RPMI7951 (cell line): ENCODE data around the gene RNF43. TPM values are rescaled to one million over a fixed set of nuclear protein-coding genes. Genes with fewer than 3 reads are reported as not detected.

Experiments
- DNase-seq: peaks from one replicate; pipeline ENCODE4 v3.0.0-alpha.2; 2012; ENCODE audit warnings: low read depth
- total RNA-seq: library from RNA; depleted of rRNA; stranded (reverse); fragments of >200 nt; shearing (Covaris generic); gene quantifications from 2 replicates; pipeline ENCODE4 v1.2.3, GENCODE V29; 2014; rRNA removed

Gene RNF43
- 0.12 TPM in 1 of 2 replicates, not detected in the other for total RNA-seq

DNA sequence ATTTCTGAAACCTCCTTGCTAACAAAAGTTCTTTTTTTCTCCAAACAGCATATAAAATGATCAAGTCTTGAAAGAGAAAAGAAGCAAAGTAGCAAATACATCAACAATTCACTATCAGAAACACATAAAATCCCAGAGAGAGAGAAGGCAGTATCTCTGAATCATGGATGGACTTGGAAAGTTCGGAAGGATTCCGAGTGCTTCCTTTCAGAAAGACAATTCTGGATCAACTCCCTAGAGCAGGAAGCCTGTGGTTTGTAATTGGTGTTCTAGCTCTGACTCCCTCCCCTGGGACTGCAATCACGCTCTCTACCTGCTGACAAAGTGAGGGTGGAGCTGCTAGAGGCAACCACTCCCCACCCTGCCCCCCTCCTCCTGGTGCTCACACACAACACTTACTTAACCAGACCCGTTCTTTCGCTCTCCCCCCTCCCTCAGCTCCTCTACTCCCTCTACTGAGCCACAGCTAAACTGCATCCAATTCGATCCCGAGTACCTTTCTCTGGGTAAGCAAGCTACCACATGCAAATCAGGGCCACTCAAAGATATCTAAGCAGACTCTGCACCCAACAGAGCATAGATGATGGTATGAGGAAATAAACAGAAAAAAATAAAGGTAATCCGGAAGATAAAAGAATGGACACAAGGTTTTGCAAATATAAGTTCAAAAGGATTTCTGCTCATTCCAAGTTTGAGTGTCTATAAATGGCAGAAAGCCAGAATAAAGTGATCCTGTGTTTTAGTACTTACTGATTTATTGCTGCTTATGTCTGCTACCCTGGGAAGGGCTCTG, at the start of gene RNF43:
RNF43 (minus strand) TSS at position 235 of the 793 bp plus-strand sequence. CDS start 1,957 bp downstream, outside the sequence.
- peak; percentile 78 for DNase-seq

DNA sequence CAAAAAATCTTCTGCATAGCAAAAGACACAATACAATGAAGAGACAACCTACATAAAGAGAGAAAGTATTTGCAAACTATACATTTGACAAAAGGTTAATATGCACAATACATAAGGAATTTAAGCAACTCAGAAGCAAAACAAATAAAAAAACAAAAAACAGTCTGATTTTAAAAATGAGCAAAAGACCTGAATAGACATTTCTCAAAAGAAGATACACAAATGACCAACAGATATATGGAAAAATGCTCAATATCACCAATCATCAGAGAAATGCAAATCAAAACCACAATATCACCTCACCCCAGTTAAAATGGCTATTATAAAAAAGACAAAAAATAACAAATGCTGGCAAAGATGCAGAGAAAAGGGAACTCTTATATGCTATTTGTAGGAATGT, 38.2 kb upstream of the RNF43 start:
- no peak for DNase-seq

DNA sequence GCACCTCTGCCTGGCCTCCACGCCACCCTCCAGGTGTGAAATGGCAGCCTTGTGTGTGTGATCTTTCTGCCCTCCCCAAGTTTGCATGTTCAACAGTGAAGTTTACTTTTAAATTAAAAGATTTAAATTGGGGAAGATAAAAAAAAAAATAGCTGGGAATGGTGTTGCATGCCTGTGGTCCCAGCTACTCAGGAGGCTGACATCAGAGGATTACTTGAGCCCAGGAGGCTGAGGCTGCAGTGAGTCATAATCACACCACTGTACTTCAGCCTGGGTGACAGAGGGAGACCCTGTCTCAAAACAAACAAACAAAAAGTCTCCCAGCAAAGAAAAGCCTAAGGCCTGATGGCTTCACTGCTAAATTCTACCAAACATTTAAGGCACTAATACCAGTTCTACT, 35.4 kb upstream of the RNF43 start:
- DNase-seq = peak; percentile 3

DNA sequence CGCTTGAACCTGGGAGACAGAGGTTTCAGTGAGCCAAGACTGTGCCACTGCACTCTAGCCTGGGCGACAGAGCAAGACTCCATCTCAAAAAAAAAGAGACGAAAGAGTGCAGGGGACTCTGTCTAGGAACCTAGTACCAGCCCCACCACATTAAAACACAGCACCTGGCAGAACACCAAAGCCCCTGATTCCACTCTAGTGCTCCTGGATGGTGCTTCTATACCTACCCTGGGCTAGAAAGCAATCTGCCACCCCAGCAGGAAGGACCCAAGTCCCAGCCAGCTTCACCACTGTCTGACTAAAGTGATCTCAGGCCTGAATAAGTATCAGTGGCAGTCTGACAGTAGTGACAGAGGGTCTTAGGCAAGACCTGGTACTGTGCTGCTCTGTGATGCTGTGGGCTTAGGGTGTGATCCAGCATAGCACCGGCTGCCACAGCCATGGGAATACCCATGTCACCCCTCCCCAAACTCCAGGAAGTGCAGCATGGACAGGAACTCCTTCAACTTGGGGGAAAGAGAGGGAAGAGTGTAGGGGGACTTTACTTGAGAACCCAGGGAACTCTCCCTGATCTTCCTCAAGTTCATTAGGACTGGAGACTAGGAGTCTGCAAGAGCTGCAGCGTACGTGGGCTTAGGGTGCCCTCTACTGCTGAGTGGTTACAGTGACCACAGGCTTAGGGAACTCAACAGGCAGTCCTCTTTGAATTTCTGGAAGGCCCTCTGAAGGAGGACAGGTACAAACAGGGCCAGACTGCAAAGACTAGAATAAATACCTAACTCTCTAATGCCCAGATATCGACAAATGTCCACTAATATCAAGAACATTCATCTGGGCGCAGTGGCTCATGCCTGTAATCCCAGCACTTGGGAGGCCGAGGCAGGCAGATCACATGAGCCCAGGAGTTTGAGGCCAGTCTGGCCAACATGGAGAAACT, 30.0 kb upstream of the RNF43 start:
- DNase-seq = peak; percentile 70

DNA sequence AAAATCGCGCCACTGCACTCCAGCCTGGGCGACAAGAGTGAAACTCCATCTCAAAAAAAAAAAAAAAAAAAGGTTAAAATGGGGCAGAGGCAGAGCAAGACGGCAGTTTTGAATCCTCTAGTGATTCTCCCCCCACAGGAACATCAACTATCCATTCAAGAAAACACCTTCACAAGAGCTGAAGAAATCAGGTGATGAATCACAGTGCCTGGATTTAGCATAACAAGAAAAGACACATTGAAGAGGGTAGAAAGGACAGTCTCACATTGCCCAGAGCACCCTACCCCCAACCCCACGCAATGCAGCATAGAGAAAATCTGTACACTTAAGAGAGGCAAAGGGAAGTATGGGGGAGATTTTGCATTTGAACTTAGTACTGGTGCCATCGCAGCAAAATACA, 28.8 kb upstream of the RNF43 start:
- DNase-seq = no peak

DNA sequence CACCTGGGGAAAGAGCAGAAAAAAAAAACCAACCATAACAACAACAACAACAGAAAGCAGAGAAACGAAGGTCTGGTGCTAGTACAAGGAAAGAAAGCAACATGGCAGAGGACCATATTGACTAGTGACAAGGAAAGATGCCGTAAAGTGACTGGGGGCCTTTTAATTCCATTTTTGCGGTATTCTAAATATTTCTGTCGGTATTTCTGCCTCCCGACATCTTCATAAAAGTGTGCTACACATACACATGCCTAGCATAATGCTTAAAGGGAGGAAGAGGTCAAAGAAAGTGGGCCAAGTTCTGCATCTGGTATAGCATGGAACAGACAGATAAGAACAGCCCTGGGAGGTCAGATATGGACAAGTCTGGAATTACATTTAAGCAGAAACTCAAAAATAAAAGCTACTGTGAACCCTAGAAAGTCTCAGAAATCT, 19.5 kb upstream of the RNF43 start:
- no peak for DNase-seq

DNA sequence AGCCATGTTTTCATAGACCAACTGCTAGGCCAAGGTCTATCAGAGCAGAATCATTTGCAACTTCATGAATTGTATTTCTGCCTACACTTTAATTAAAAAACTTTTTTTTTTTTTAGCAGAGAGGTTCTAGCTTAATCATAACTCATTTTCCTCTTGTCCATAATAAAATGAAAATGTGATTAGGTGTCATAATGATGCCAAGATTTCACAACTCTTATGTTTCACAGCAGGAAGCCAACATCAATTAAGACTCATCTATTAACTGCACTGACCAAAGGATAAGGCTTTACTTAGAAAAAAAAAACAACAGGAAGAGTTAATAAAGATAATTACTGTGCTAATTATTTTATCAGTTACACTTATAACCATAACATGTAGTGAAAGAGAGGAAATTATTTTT, 18.9 kb upstream of the RNF43 start:
- no peak for DNase-seq

DNA sequence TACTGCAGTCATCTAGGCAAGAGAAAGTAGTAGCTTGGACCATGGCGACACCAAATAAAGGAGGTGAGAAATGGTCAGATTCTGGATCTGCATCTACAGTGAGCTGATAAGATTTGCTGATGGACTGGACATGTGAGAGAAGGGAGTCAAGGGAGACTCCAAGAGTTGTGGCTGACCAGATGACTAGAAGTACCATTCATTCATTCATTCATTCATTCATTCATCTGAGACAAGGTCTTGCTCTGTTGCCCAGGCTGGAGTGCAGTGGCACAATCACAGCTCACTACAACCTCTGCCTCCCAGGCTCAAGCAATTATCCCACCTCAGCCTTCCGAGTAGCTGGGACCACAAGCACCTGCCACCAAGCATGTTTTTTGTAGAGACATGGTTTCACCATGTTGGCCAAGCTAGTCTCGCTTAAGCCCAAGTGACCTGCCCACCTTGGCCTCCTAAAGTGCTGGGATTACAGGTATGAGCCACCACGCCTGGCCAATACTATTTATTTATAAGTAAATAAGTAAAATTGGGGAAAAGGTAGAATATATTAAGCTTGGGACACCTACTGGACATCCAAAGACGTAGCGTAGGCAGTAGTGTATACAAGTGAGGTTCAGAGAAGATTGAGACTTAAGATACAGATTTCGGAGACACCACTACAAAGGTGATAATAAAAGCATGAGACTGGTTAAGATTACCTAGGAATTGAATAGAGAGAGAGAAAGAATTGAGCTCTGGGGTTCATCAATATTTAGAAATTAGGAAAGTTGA, 15.7 kb upstream of the RNF43 start:
- no peak for DNase-seq

DNA sequence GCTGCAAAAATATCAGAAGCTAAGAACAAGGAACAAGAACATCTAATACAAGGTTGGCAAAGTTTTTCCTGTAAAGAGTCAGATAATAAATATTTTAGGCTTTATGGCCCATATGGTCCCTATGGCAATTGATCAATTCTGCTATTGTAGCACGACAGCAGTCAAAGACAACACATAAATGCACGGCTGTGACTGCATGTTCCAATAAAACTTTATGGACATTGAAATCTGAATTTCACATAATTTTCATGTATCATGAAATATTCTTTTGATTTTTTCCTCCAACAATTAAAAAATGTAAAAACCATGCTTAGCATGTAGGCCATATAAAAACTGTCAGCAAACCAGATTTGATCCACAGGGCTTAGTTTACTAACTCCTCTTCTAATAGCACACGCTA, 10.5 kb upstream of the RNF43 start:
- no peak for DNase-seq

DNA sequence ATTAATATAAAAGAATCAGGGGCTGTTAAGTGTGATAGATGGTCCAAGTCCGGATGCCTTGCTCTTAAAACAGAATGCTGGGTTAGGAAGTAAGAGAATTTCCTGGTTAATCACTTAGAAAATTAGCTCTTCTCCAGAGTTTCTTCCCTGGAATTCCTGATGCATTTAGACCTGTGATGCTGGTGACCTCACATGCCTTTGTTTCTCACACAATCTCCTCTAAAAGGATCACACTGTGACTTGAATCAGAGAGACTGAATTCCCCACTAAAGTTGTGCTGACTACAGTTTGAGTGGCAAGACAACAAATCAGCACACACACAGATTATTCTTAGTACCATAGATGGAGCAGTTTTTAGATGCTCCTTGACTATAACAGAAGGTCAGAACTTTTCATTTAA, 4.4 kb upstream of the RNF43 start:
- DNase-seq = no peak

DNA sequence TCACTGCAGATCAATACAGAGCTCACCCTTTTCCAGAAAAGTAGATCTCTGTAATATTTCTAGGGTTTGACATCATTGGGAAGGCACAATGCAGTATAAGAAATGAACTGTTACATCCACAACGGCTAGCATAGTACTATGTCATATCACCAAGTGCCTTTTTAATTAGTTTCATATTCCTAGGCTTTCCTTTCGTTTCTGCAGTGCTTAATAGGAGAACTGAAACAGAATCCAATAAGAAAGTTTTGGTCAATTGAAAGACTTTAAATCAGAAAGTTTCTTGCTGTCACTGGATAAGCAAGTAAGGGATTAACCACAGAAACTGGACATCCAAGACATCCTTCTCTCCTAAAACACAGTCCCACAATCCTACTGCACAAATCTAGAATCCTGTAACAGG, 3.5 kb upstream of the RNF43 start:
- DNase-seq = no peak

DNA sequence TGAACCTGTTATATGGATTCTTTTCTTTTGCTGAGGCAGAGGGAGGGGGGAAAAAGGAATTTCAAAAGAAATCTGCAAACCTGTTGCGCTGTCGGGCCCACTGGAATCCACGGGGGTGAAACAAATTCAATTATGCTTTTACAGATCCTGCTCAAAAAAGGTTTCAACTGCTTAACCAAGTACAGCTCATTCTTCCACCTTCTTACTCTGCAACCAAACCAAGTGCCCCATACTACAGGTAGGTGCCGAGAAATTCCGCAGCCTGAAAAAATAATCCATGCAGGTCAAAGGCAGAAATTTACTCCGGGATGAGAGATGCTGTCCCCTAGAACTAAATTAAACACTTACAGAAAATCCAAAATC, 416 bp downstream of the RNF43 start:
- no peak for DNase-seq

DNA sequence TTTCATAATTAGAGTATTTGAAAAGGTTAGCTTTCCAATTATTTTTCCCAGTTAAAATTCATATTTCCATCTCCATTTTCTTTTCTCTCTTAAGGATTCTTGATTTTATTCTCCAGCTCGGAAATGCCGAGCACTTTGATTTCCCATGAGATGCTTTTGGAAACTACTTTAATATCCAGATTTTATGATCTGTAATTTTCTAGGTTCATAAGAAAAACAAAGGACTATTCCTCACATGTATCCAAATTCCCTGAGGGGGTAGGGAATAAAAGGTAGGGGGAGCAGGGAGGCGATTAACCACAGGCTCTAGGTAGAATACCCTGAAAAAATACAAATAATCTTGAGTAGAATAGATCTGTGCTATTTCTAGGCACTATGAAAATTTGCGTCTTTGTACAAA, 938 bp downstream of the RNF43 start:
- no peak for DNase-seq

DNA sequence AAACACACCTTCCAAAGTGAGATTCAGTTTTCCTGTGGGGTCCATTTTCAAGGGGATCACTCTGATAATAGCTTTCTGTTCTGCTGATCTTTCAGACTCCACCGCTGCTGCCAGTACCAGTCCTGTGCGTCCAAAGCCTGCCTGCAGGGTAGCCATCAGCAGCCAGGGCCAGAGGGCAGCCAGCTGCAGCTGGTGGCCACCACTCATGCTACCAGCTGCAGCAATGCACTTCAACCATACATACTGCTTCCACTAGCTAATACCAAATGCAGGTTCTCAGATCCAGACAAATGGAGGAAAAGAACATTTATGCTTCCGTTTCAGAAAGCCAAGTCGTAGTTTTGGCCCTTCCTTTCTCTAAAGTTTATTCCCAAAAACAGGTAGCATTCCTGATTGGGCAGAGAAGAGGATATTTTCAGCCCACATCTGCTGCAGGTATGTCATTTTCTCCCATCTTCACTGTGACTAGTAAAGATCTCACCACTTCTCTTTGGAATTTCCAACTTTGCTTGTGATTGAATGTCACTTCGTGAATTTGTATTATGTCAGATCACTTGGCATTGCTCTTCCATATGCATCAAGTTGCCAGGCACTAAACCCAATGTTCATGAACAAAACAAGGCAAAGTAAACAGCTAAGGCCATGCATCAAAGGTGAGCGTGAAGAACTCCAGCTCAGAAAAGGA, 1.8 kb downstream of the RNF43 start:
- no peak for DNase-seq

DNA sequence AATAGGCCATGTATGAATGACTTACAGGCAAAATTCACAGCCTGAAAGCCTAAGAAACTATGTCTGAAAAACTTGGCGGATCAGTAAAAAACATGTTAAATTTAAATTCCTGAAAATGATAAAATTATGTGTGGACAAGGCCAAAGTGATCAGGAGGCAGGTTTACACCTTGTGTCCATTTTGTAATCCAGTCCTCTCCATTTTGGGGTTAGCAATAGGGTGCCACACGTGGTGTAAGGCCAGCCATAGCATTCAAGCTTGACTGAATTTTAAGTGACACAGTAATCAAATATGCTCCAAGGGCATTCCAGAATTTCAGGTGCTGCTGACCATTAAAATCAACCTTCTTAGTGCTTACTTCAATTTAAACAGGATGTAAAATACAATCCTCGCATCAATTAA, 2.7 kb downstream of the RNF43 start:
- no peak for DNase-seq

DNA sequence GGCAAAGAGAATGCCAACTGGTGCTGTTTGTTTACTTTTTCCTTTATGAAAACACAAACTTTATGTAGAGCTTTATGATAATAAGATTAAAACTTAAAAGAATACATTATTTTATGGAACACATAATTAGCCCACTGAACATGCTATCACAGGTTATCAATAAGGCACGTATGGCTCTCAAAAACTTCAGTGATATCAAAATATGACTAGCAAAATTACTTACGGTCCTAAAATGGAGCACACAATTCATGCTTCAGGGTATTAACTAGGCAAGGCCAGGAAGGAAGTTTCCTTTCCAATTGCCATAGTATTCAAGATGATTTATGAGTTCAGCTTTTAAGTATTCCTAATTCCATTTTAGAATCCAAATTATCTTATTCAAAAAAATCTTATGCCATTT, 3.6 kb downstream of the RNF43 start:
- DNase-seq = no peak

DNA sequence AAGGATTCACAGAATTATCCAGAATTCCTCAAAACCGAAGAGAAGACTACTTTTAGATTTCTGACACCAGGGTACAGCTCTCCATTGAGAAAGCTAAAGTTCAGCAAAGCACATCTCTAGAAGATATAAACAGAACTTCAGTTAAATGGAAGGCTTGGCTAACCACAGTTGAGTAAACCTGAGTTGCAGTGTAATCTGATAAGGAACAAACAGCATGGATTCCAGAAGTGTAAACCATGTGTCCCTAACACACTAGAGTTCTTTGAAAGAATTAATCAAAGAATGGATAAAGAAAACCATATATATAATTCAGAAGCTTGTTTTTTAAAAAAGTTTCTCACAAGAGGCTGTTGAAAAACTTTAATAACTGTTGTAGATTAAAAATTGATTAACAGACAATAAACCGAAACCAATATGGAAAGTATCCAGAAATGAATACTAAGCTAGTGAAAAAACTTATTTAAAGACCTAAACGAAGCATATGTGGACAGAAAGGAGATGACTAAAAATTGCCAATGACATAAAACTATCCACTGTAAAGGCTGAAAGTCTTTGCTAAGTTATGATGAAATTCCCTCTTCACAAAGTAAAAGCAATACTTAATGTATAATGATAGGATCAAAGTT, 4.3 kb downstream of the RNF43 start:
- peak; percentile 31 for DNase-seq

DNA sequence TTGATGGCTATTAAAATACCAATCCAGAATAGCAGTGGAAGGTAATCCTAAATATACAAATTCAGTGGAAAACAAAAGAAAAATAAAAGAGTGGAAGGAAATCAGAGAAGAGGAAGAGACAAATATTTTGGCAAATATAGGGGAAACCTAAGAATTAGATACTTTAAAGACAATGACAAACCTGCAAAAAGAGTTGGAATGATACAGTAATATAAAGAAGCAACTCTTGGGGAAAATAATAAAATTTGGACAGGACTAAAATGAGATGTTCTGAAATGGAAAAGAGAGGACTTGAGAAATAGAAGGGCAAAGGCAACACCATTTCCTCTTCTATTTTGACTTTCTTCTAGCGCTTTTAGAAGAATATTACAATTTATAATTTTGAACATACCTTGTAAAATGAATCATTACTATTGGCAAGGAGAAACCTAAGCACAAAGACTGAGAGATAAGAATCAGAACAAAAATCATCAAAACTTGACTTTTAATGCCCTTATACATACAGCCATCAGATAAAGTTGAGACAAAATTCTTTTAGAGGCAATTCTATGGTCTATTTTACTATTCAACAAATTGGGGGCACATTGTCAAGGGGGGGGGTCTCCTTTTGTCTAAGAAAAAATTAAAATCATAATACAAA, 5.2 kb downstream of the RNF43 start:
- DNase-seq = no peak

DNA sequence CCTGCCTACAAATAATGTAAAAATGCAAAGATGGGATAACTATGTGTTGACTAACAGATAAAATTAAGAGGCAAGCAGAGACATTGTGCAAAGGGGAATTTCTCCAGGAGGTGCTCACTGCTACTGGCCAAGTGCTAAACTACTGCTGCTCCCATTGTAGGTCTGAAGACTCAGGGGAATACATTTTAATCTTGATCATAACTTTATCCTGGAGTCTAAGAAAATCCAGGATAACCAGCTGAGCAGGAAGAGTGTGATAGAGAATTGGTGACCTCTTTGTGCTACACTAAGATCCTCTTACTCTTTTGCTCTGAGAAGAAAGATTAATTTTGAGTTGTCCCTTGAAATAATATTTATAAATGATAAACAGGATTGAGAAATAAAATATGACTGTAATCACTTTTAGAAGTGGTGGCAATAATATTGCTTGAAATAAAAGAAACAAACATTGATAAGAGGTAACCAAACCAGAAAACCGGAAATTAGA, 5.9 kb downstream of the RNF43 start:
- no peak for DNase-seq

DNA sequence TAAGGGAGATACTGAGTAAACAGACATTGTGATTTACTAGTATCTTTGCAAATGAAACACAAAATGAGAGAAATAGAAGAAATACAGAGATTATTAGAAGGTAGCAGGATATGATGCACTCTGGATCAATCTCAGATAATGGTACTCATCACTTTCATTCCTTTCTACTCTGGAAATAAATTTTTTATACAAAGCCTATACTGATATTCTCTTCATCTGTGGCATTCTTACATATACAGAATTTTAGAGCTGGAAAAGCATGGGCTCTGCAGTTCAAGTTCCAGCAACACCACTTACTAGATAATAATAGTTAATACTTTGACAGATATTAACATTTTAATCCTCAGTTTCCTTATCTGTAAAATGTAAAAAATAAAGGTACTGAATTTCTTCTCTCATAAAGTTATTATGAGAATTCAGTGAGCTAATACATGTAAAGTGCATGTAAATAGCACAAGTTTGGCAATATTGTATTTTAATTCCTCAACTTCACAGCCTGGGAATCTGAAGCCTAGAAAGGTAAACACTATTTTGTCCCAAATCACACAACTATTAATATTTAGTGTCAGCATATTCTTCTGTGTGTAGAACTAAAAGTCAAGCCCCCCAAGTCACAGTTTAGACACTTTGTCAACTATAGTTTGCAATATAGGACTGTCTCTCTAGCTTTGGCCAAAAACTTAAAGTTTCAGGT, 6.5 kb downstream of the RNF43 start:
- no peak for DNase-seq
